Skin epidermis (tissue), 12 donors: ENCODE data around the gene MAPK8IP2.
A peak's percentile ranks its signal among the peaks of the same experiment; 100 is the strongest.

Experiments
- H3K27ac ChIP-seq, 21 experiments: fragments of 200-600 bp; sonication (generic) in 11 of 21; one replicate each; pipeline ENCODE4 v1.5.0; 2020; ENCODE audit warnings: mild to moderate bottlenecking in 3 of 21, inconsistent platforms in 2 of 21, moderate library complexity in 2 of 21
- H3K4me3 ChIP-seq, 7 experiments: fragments of 200-600 bp; sonication (generic) in 2 of 7; one replicate each; pipeline ENCODE4 v1.5.0; 2020; ENCODE audit warnings: inconsistent platforms in 2 of 7, mild to moderate bottlenecking in 2 of 7, moderate library complexity in 1 of 7

MAPK8IP2 gene

GRCh38 chr22:50600538-50600937, at the start of gene MAPK8IP2:
Gene MAPK8IP2, plus strand, starts transcription at chr22:50600793. Its CDS starts 26 bp downstream, at chr22:50600819.
- H3K27ac ChIP-seq = no peak within 1 kb of the TSS
- H3K4me3 ChIP-seq = peak within 1 kb of the TSS in 6 of 7 experiments; percentile 33 to 49 (median 36)

DNA sequence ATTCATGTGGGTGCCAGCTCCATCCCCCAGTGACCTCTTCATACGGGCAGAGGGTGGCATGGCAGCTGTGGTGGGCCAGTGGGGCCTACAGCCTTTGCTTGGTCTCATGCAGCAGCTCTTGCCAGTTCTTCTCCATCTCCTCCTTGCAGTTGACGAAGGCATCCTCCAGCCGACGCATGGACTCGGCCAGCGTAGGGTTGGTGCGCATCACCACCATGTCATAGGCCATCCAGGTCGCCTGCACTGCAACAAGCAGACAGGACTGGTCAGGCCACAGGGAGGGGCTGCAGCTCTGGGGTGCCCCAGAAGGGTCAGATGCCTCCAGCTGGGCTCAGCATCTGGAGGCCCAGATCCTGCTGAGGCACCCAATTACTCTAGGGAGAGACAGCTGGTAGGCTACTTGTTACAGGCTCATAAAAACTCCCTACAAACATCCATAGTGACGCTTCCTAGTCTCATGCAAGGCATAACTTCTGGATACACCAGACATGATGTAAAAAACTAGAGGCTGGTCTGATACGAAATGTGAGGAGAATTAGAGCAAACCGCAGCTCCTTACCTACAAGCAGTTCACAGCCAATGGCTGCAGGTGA, 49.3 kb upstream of the MAPK8IP2 start:
- Histone ChIP-seq H3K4me3 (no peak overlapping the region), H3K27ac (no peak overlapping the region)

GRCh38 chr22:50553310-50553709, 47.3 kb upstream of the MAPK8IP2 start:
- Histone ChIP-seq H3K4me3 (no peak overlapping the region), H3K27ac (no peak overlapping the region)

GRCh38 chr22:50556703-50557102, 43.9 kb upstream of the MAPK8IP2 start:
- Histone ChIP-seq H3K27ac (no peak overlapping the region), H3K4me3 (no peak overlapping the region)

- Histone ChIP-seq H3K4me3 (no peak overlapping the region), H3K27ac (peak overlapping the region in 6 of 21 experiments; percentile 24 to 63 (median 40))
These were observed 40.6 kb upstream of the MAPK8IP2 start for GRCh38 chr22:50560034-50560433.

GRCh38 chr22:50561401-50562358, 38.9 kb upstream of the MAPK8IP2 start:
- H3K27ac ChIP-seq = peak overlapping the region in 2 of 21 experiments; percentile 43 to 53
- no peak overlapping the region for H3K4me3 ChIP-seq

DNA sequence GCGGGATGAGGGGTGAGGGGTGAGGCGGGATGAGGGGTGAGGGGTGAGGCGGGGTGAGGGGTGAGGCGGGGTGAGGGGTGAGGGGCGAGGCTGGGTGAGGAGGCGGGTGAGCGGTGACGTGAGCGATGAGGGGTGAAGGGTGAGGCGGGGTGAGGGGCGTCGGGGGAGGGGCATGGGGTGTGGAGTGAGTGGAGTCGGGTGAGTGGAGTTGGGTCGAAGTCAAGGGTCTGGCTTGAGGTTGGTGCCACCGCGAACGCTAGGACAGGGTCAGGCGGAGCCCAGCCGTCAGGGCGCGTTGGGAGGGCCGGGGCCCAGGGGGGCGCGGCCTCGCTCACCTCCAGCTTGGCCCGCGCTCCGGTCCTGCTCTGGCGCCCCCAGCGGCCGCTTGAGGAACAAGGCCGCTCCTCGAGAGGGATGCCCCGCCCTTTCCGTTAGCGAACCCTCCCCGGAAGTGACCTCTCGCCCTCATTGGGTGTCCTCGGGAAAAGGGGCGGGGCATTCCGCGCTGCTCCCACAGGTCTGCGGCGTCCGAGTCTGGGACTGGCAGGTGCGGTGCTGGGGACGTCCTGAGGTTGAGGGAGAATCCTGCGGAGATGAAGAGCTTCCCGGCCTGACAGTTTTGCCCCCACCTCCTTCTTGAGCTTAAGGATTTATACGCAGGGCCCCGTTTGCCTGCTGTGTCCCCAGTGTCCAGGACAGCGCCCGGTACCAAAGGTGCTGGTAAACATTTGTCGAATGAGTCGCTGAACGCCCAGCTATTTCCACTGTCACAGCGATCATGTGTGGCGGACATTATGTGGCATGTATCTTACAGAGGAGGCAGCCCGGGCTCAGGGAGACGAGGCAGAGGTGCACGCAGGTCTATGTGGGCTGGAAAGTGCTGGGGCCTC, 37.8 kb upstream of the MAPK8IP2 start, which contains the start of gene SYCE3:
TSS of gene SYCE3 (minus strand) at position 397 of the 890 bp plus-strand sequence. CDS start 6,514 bp downstream, outside the sequence.
- peak within 1 kb of the TSS in 19 of 21 experiments; percentile 34 to 92 (median 77) for H3K27ac ChIP-seq

DNA sequence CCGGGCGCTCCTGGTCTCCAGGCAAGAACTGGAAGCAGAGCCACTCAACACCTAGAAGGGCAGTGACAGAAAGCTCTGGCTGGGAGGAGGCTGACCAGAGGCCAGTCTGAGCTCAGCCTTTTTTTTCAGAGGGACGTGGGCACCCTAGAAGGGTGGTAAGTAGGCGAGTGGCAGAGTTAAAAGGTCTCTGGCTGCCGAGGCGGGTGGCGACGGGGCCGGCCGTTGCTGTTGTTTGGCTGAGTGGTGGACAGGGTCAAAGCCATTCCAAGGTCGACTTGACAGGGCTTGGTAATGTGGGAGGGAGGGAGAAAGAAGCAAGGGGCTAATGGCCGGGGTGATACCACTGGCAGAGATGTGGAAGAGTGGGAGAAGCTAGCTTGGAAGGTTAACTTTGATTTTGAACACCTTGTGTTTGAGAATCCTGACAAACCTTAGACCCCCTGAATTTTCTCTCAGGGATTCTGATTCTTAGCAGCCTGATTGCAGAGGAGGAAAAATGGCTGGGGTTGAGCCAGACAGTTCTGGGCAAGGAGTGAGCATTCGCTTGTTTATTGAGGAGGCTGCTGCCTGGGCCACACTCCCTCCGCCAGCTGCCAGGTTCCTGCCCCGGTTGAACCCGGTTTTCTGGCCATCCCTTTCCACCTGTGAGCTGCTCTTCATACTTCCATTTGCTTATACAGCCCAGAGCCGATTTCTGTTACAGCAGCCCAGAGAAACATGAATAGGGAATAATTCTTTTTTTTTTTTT, 37.0 kb upstream of the MAPK8IP2 start:
- H3K4me3 ChIP-seq = peak overlapping the region; percentile 47 to 64 (median 52)
- peak overlapping the region in 19 of 21 experiments; percentile 34 to 92 (median 77) for H3K27ac ChIP-seq

More for the DNA sequence above, 37.8 kb upstream of the MAPK8IP2 start, which contains the start of gene SYCE3:
- H3K4me3 ChIP-seq = peak within 1 kb of the TSS; percentile 47 to 64 (median 52)

- peak overlapping the region in 1 of 7 experiments; percentile 64 for H3K4me3 ChIP-seq
- H3K27ac ChIP-seq = peak overlapping the region in 3 of 21 experiments; percentile 77 to 92 (median 92)
These were observed 36.3 kb upstream of the MAPK8IP2 start for GRCh38 chr22:50564289-50564688.

DNA sequence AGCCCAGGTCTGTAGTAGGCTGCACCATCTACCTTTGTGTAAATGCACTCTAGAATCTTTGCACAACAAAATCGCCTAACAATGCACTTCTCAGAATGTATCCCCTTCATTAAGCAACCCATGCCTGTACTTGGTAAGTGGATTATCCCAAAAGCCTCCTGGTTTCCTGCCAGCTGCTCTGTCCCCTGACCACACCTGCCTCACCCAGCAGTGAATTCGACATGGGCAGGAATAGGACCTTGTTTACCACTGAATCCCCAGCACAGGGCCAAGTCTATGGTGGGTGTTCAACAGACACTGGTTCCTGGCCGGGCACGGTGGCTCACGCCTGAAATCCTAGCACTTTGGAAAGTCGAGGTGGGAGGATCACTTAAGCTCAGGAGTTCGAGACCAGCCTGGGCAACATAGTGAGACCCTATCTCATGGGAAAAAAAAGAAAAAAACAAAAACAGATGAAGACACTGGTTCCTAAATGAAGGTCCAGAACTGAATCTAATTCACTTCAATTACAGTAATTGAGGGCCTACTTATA, 32.8 kb upstream of the MAPK8IP2 start:
- H3K27ac ChIP-seq = no peak overlapping the region

GRCh38 chr22:50568626-50569025, 32.0 kb upstream of the MAPK8IP2 start:
- peak overlapping the region in 2 of 21 experiments; percentile 1 to 50 for H3K27ac ChIP-seq

More for the DNA sequence above, 32.8 kb upstream of the MAPK8IP2 start:
- H3K4me3 ChIP-seq = no peak overlapping the region

GRCh38 chr22:50569041-50569459, 31.5 kb upstream of the MAPK8IP2 start:
- no peak overlapping the region for H3K4me3 ChIP-seq
- H3K27ac ChIP-seq = peak overlapping the region in 2 of 21 experiments; percentile 35 to 50

More at GRCh38 chr22:50568626-50569025, 32.0 kb upstream of the MAPK8IP2 start:
- H3K4me3 ChIP-seq = no peak overlapping the region

DNA sequence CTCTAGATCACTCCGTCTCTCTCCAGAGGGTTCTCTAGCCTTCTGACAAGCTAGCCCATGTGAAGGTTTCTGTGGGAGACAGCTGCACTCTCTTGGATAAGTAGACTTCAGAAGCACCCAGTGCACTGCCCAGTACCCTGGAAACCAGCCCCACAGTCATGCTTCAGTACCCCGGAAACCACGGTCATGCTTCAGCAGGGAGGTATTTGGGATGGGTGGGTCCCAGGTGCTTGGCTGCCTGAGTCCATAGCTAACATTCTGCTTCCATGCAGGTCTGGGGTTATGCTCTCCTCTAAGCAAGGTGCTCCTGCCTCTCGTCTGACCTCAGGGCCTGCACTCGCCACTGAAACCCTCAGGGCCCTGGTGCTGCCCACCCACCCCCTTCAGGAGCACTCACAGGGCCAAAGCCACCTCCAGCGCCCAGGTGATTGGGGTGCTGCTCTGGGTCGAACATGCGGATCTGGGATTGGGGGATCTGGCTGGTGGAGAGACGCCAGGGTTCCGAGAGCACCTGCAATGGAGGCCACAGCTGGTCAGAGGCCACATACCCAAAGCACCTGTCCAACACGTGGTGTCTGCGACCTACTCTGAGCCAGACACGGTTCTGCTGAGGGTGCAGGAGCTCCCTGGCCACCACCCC, 30.6 kb upstream of the MAPK8IP2 start:
- Histone ChIP-seq H3K4me3 (no peak overlapping the region), H3K27ac (no peak overlapping the region)

GRCh38 chr22:50570861-50571260, 29.7 kb upstream of the MAPK8IP2 start:
- Histone ChIP-seq H3K27ac (no peak overlapping the region), H3K4me3 (no peak overlapping the region)

DNA sequence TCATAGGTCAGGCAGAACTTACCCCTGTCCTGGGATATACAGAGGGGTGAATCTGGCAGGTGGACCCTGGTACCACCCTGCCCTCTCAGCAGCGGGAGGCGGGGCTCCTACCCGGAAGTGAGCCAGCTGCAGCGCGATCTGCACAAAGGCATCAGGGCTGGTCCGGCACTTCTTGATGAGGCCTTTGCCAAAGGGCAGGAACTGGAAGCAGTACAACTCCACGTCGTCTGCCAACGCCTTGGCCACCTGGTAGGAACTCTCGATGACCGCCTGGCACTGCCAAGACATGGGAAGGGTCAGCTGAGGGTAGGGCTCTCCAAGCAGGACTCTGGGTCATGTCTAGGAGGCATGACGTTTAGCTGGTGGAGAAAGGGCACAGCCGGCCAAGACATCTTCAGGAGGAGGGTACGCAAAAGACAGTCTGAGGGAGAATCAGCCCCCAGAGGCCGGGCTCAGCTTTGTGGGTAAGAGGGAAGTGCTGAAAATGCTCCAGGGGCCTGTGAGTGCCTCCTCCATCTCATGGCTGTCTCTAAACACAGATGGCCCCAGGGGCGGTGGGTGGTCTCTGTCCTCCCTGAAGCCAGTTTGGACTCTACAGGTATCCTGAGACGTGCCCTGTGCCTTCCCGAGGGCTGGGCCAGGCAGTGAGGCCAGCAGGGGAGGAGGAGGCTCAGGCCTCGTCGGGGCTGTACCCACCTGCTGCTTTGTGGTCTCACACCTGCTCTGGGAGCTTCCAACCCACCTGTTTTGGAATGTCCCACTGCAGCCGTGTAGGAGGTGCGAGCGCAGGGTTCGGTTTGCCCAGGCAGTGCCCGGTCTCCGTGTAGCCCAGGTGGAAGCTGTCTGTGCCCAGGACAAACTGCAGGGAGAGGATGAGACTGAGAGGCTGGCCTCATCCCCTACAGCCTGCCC, 29.1 kb upstream of the MAPK8IP2 start:
- Histone ChIP-seq H3K27ac (no peak overlapping the region), H3K4me3 (no peak overlapping the region)

DNA sequence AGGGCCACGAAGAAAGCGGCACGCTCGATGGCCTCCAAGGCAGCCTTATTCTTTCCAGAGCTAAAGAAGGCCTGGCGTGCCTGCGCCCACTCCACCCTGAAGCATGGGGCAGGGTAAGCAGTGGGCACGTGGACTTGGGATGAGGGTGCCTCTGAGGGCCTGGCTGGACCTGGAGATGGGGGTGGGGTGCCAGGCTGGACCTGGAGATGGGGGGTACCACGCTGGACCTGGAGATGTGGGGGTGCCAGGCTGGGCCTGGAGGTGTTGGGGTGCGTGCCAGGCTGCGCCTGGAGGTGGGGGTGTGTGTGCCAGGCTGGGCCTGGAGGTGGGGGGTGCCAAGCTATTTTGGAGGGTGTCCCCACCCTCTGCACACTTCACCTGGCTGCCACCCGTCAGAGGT, 27.6 kb upstream of the MAPK8IP2 start:
- Histone ChIP-seq H3K27ac (no peak overlapping the region), H3K4me3 (no peak overlapping the region)
